ENCODE results near the gene MTX3.

The MTX3 gene

DNA sequence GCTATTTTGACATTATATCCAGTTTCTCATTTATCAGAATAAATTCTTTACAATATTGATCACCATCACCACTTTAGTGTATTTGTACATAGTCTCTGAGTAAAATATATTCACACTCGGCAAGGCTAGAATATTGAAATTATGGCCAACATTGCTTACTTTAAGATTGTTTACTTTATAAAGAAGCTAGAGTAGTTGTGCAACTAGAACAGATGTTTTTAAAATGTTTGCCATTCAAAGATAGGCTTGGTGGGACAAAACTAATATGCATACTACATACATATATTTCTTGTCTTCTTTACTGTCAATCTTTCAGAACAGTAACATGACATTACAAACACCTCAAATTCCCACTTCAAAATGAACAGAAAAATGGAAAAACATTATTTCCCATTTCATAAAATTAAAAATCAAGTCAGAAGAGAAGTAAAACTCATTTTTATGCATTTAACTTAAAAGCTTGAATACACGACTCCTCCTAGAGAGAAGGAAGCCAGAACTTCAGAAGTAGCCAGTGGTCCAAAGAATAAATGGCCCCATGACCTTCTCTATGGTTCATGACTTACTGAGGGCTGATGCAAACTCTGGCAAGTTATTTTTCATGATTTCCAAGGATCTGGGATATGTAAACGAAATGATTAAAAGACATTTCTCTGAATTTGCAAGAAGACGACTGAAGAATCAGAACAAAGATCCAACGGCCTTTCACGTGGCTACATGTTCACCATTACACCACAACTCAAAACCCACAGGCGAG is 14.1 kb downstream of the MTX3 start:
- DNase-seq = no peak

DNA sequence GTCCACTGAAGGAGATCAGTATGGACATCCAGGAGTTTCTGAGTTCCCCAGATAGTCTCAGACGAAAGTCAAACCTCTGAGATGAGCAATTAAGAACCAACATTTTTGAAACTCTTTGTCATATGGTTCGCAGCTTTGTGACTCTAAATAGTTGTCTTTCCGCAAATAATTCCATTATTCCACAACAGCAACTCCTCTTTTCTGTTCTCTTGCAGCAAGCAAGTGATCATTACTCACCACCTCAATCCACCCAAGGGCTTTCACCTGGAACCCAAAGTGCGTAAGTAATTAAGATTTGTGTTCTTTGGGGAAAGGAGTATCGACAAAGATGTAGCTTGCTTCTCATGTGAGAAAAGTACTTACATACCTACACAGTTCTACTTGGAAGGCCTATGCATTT is 15.6 kb downstream of the MTX3 start:
- no peak for DNase-seq

DNA sequence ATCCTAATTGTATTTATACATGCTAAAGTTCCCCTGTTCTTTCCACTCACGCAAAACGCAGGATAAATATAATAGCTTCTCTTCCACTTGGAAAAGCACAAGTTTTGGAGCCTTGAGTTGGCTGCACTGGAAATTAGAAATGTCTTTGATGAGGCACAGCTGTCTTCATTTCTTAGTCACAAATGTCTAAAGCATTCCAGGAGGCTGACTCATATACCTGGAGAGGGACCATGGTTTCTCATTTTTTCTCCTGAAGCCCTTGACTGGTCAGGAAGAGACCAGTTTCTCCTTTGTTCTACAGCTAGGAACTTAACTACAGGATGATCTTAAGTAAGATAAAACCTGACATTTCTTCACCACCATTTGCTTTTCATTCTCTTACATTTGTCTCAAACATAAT is 16.2 kb downstream of the MTX3 start:
- no peak for DNase-seq

DNA sequence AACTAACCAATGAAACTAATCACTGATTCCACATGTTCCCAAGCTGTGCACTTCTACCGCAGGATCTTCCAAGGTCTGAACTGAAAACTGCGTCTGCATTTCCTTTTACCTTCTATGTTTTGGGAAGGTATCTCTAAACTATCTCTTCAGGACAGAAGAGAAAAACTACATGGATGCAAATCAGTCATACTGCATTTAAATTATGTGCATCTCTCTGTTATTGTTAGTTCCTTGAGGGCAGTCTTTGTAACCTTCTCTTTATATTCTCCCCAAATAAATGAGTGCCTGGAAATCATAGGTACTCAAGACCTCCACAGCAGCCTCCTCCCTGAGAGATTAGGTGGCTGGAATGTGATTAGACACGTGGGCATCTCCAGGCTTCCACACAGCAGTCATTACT is 17.1 kb downstream of the MTX3 start:
- DNase-seq = no peak

DNA sequence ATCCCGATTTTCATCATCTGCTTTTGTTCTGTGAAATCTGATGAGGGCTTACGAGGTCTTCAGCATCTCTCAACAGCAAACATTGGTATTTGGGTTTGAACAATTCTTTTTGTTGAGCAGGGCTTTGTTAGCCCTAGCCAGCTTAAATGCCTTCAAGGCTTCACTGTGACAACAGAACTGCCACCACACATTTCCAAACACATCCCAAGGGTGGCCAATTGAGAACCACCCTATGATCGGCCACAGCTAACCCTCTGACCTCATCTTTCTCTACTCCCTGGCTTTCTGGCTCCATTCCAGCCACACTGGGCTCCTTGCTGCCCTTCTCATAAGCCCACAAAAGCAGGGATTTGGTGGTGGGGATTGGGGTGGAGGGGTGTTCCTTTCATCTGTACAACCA is 17.6 kb downstream of the MTX3 start:
- DNase-seq = no peak

DNA sequence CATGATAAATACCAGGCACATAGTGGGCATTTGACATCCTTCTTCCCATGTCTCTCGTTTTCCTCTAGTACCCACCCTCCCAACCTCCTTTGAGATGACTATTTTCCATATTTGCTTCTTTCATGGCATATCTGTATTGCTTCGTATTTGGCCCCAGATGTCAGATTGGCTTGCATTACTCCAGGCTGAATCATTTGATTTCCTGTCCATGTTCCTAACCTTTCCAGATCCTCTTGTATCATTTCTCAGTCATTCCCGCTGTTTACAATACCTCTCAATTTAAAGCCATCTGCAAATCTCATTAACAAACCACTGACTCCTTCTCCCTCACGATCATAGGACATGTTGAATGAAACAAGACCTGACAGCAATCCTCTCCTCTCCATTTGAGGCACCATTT is 19.9 kb downstream of the MTX3 start:
- no peak for DNase-seq

DNA sequence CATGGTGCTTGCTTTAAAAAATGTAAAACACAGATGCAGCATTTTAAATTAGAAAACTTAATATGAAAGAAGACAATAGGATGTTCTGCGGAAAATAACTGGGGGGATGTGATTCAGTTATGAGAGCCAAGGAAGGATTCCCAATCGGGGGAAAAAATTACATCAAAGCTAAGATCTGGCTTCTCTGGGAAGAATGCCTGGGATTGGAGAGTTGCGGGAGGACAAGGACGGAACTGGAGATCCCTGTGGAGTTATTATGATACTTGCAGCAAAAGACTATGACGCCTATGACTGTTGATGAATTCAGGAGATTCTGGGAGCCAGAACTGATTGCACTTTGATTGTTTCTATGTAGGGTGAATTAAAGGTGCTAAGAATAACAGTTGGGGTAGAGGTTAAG is 24.6 kb downstream of the MTX3 start:
- no peak for DNase-seq

DNA sequence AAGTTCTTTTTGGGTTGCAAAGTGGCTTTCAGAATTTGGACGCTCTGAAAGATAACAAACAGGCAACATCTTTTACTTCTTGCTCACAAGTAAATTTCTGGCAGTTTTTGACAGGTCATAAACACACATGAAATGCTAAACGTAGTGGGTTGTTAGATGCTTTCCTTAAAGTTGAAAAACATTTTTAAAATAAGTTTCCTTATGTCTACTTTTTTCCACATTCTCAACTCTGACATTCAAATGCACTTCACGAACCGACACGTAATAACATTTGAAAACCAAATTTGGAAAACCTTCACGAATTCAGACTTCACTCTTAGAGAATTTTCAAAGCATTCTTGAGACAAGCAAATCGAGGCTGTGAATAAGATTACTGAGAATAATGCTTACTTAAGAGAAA is 26.9 kb downstream of the MTX3 start:
- no peak for DNase-seq

DNA sequence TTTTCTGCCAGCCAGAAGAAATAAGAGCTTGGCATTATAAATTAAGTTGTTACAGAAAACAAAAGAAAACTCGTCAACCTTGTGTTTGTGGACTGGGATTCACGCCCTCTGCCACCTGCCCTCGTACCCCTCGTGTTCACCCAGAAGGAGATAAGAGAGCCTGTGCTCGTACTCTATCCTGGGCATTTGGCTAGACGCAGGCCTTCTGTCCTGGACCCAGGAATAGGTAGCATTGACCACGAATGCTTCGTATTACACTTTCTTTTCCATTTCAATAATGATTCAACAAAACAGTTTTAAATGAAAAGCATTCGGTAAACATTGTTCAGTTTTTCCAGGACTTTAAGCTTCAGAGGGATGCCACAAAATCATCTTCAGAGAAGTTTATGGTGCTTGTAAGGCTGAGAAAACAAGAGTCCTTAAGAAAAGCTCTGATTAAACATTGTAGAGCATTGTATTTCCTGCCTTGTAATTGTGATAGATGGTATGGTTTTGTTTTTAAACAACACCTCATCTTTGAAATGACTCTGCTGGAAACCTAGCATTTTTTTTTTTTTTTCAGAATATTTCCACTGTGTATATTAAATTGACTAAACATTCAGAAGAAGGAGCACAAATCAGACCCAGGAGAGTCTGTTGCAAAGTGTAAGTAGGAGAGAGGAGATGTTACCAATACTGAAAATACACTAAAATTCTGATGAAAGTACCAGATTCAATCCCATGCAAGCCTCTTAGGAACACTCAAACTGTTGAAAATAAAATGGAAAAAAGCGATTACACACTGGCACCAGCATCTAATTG is 27.6 kb downstream of the MTX3 start:
- no peak for DNase-seq

DNA sequence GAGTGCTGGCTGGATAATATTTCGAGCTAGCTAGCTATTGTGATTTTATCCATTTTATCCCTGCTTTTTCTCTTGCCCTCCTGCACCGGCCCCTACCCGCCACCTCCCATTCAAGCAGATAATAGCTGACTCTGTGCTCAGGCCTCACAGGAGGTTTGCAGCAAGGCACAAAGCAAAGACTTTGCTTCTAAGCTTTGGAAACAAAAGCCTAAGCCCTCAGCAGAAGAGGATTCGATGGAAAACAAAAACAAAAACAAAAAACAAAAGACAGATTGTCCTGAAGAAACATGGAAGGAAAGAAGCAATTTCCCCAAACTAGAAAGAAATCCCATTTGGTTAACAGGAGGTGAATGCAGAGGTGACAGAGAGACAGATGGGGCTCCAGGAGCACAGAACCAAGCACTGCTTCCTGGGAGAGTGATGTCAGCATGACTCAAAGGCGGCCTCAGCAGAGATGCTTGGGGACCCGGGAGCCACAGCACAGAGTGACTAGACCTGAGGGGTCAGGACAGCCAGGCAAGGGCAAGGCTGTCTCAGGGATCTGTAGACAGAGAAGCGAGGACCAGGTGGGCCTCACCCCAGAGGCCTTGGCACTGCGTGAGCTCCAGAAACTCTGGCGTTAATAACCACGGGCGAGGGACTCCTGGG is 28.4 kb downstream of the MTX3 start:
- no peak for DNase-seq

DNA sequence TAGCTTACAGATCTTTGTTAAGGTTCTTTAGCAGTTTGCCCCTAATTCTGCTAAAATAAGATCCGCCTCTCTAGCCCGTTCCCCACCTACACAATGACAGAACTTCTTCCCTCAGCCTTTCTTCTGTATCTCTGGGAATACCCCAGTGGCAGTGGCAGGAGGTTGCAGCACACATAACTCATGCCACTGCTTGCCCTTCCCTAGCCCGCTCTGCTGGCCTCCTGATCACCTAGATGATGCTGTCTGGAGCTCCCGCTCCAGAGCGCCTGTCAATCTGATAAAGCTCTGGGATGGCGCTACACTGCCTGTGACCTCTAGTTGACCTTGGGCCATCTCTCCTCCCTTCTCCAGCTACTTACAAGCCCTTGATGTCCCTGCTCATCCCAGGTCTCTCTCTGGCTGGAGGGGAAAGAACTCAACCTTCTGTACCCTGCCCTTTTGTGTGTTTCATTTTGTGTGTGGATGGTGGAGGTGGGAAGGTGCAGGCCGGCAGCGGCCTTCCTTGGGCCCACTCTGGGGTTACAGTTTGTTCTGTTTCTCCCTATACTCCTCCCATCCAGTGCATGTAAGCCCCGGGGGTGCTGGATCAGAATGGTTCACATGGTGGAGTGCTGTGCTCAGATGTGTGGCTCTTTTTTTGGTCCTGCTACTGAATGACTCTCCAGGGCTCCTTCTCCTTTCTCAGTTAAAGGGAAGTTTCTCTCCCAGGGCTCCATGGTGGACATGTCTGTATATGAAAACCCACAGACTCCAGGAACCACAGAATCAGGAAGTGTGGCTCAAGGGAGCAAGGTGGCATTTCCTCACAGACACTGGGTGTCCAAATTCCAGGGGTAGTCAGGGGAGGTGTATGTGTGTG is 29.1 kb downstream of the MTX3 start:
- DNase-seq = no peak

DNA sequence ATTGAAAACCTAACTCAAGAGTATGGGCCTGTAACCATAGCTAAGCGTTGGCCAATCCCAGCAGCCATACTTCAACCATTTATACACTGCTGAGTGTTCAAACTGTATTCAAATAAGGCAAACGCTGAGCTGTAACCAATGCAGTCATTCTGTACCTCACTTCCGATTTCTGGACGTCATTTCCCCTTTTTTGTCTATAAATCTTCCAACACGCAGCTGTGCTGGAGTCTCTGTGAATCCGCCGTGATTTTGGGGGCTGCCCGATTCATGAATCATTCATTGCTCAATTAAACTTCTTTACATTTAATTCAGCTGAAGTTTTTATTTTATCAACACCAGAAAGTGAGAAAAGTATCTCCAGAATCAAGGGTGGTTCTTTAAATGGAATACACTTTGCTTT is 31.7 kb downstream of the MTX3 start:
- no peak for DNase-seq

DNA sequence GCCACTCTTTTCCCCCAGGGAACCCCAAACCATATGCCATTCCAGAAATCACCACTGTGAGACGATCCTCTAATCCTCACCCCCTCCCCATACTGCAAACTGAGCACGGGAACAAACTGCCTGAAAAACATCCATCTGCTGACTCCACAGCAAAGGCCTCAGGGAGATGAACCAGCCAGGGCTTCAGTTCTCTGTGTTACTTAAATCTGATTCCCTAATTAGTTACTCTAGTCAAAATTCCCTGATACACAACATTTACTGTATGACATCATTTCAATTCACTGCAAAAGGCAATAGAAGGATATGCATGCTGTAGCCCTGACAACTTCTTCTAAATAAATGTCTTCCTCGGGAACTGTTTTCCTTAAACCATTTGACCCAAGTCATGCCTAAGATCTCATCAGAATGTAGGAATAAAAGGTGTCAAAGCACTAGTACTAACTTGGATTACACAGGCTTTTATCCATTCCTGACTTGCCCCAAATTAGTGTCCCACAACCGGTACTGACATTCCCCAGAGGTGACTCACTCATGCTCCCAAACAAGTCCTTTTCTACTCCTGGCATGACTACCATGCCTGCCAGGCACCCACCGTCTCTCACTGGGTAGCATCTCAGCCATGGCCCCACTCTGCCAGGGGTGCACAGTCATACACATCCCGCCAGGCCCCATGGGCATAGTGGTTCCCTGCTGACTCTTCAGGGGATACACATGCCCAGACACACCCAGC is 35.0 kb downstream of the MTX3 start:
- DNase-seq = no peak

DNA sequence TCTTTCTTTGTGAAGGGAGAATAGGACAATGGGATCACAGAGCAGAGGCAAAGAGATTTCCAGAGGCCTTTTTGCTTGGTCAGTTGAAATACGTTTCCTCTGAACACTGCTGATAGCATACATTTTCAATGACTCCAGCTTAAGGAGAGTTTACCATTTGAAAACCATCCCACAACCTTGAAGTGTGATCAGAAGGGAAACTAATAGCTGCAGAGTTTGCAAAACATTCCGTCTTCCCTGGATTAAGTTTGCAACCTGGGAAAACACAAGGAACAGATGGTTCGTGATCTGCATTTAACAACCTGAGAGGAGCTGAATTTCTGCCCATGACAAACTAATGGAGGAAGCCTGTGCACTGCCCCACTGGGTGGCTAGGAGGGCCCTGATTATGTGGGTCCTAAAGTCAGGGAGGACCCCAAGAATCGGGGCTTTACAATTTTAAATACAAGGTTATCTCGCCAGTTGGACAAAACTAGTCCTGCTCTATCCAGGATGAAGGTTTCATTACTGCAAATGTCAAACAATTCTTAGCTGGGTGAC is 35.6 kb downstream of the MTX3 start:
- no peak for DNase-seq

DNA sequence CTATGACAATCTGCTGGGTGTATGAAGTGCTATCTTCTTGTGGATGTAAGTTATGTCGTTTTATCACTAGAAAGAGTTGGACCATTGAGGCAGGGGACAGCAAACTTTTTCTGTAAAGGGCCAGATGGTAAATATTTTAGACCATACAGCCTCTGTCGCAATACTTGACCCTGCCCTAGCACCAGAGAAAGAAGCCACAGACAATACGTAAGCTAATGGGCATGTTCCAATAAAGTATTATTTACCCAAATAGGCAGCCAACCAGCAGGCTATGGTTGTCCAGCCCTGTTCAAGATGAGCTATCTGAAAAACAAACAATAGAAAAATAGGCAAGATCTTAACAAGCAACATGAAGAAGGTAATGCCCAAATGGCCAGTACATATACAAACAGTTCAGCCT is 36.4 kb downstream of the MTX3 start:
- no peak for DNase-seq

DNA sequence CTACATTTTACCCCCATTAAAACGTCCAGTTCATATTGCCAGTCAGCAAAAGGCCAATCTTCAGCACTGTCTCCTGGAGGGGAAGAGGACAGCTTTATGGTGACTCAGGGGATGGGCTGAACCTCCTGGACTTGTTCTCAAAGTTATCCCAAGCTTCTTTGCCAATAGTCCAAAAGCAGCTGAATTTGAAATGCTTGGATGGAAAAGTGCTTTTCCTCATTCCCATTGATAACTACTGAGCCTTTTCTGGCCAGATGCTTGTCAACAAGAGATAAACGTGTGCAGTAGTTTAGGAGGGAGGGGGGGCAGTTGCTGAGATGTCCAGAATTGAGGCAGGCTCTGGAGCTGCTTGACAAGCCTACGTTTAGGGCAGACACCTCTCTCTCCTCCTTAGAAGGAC is 43.5 kb downstream of the MTX3 start:
- DNase-seq = no peak

DNA sequence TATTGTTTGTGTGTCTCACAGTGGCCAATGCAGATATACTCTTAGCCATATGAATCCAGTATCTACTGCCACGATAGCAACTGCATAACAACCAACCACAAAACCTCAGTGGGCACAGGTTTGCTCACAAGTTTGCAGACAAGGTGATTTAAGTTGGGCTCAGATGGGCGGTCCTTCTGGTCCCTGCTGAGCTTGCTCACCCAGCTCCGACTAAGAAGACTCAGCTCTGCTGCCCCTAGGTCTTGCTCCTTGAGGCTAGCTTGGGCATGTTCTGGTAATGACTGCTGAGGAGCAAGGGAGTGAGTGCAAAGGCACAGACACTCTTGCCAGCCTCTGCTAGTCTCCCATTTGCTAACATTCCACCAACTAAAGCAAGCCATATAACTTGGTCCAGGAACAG is 52.6 kb downstream of the MTX3 start:
- DNase-seq = no peak

DNA sequence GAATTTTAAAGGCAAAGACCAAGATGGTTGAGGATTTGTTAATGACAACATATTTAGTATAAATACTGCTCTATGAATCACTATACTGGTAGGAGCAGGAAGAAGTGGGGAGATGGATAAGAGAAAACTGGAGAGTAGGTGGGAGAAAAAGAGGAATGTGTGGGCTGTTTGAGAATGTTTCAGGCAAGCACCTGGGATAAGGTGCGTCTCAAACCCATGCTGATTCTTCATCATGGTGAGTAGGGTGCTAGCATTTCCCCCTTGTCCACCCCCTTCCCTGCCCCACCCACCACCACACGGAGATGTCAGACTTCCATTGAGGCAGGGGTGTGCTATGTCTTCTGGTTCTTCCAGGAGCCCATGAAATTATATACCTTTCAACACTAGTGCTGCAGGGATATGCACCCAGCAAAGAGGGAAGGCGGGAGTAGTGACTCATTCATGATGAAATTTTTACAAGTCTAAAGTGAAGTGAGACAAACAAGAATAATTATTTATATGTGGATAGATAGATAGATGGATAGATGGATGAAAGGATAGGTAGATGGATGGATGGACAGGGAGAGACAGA is 54.3 kb downstream of the MTX3 start:
- no peak for DNase-seq

DNA sequence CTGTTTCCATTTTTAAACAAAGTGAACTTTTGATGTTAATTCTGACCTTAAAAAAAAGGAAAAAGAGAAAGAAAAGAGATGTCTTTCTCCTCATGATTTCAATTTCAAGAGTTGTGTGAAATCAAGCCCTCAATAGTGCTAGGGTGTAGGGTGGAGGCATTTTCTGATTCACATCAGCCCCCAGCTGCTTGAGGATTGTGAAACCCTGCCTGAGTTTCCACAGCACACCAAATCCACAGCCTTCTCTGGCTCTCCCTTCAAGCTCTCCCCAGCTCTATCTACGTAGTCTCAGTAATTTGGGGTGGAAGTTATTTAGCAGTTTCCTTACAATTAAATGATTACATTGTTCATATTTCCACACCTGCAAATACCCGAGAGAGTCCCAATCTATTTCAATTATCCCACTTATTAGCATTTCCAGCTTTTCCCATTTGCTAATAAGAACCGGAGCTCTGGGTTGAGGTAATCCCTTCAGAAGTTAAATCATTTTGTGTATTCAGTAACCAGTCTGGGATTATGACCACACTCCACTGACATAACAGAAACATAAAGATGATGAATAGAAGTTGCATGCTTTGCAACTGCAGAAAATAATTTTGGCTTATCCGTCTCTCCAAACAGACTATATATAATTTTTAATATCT is 54.9 kb downstream of the MTX3 start:
- DNase-seq = no peak

DNA sequence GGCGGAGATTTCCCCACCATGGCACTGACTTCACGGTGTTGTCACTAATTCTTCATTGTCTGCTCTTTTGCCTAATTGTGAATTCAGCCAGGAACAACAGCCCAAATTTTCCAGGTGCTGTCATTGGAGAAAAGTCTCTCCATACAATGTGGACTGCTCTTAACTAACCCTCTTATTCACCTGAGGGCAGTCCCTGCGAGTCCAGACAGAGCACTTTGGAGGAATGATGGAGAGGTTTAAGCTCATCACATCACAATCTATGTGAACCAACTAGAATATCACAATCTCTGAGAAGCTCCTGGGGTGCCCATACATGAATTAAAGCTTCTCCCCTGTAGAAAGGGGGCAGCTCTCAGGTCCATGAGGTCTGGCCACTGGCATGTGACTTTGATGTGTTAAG is 56.4 kb downstream of the MTX3 start:
- DNase-seq = no peak

Measured in effector CD8-positive, alpha-beta T cell (primary cell).